B cell (primary cell): ENCODE measurements around the gene PHKA2.

Experiments
- EZH2 ChIP-seq: IDR thresholded peaks from 2 replicates; pipeline ENCODE4 v1.6.1; 2012; ENCODE audit warnings: borderline replicate concordance, low read depth, mild to moderate bottlenecking, moderate library complexity, low read length; ENCODE audit not compliant: insufficient read depth, poor library complexity, severe bottlenecking
- TF ChIP-seq, protein P1 (sequence below): fragments of 200-600 bp; IDR thresholded peaks from one replicate; pipeline ENCODE4 v1.8.0; 2022; ENCODE audit warnings: antibody characterized with exemption, mild to moderate bottlenecking

DNA sequence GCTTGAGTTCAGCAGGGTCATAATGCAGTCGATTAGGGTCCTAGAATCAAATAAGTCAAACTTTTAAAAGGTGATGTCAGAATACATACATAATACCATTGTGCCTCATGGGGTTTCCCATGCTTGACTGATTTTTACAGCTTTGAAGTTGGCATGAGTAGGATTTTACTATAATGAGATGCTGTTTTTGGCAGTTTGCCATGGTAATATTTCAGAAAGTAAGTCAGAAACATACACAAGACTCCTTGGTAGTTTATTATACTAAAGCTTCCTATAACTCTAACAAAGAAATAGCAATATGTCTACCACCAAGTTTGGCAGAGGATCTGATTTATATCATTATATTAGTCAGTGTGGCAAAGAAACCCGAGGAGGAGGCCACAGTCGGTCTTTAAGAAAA, 45.2 kb downstream of the PHKA2 start:
- TF ChIP-seq, protein P1, sequence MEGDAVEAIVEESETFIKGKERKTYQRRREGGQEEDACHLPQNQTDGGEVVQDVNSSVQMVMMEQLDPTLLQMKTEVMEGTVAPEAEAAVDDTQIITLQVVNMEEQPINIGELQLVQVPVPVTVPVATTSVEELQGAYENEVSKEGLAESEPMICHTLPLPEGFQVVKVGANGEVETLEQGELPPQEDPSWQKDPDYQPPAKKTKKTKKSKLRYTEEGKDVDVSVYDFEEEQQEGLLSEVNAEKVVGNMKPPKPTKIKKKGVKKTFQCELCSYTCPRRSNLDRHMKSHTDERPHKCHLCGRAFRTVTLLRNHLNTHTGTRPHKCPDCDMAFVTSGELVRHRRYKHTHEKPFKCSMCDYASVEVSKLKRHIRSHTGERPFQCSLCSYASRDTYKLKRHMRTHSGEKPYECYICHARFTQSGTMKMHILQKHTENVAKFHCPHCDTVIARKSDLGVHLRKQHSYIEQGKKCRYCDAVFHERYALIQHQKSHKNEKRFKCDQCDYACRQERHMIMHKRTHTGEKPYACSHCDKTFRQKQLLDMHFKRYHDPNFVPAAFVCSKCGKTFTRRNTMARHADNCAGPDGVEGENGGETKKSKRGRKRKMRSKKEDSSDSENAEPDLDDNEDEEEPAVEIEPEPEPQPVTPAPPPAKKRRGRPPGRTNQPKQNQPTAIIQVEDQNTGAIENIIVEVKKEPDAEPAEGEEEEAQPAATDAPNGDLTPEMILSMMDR, result no peak
- no peak for TF ChIP-seq EZH2
